ENCODE results near the gene SLC6A6.

- no peak for TF ChIP-seq CTCF (conservative IDR thresholded peaks at IDR 0.05 in 1 of 2, IDR thresholded peaks at IDR 0.05 in 1 of 2; ENCODE audit: low read depth in 1 of 2, low read length in 2 of 2)
- TF ChIP-seq EZH2 (IDR thresholded peaks at IDR 0.05; ENCODE audit: low read length, missing control alignments), result no peak
Measured at GRCh38 chr3:14528081-14528480, 125.7 kb downstream of the SLC6A6 start.
